Skin of body (tissue), 2 donors: Measurements from ENCODE around the gene CFAP77. TPM values are rescaled to one million over a fixed set of nuclear protein-coding genes. Genes with fewer than 3 reads are reported as not detected.

ENCODE experiments used
- DNase-seq: peaks from one replicate; lab custom pipeline; 2025; lab: John Stamatoyannopoulos, UW
- total RNA-seq: library from RNA; depleted of rRNA; stranded (reverse); fragments of >200 nt; gene quantifications from one replicate; pipeline ENCODE4 v1.2.3, GENCODE V29; 2014

The CFAP77 gene
- total RNA-seq, 1 donor from 2014 or later, result not detected

- DNase-seq, result no peak
Measured at GRCh38 chr9:132408521-132408920, 1.5 kb upstream of the CFAP77 start.

- DNase-seq, result no peak
Measured at GRCh38 chr9:132410642-132411041, 631 bp downstream of the CFAP77 start.

DNA sequence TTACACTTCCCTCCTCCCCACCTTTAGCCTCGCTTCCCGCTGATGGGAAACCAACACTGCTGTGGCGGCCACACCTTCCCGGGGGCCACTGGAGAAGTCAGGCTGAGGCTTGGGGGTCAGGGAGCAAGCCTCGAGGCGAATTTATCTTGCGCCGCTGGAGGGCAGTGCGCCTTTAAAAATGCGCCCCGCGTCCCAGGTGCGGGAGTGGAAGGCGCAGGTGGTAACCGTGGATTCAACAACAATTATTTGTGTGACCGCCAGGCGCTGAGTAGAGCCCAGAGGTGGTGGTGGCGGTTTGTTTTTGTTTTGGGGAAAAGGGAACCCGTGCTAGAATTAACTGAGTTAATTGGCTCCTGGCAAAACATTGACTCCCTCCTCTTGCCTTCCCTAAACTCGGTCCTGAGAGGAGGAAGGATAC, 1.1 kb downstream of the CFAP77 start:
- no peak for DNase-seq

GRCh38 chr9:132412089-132412488, 2.1 kb downstream of the CFAP77 start:
- DNase-seq, result no peak

- no peak for DNase-seq
Measured at GRCh38 chr9:132413926-132414325, 3.9 kb downstream of the CFAP77 start.

- DNase-seq, result no peak
Measured at GRCh38 chr9:132414731-132415130, 4.7 kb downstream of the CFAP77 start.

GRCh38 chr9:132415181-132415580, 5.2 kb downstream of the CFAP77 start:
- no peak for DNase-seq

DNA sequence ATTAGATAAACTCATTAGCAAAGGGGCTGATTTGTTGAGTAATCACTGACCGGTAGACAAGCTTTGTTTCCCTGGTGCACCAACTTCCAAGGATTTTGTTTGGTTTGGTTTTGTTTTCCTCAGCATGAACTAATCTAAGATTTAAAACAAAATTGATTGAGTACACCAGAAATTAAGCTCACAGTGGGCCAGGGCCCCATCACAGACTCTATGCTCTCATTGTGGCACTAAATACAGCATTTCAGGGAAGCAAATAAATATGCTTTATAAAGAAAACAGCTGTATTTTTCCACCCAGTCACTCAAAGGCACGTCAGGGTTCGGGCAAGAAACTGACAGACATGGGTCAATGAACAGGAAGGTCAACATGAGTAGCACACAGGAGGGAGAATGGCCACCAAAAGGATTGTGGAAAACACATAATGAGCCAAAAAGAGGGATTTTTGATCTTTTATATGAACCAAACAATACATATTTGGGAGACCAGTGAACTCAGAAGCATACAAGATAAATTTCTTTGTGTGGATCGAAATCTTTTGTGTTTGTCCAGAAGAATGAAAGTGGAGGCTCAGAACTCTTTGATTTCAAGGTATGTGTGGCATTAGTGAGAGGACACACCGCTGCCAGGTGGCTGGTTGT, 8.8 kb downstream of the CFAP77 start:
- DNase-seq, result no peak

- DNase-seq, result no peak
Measured at GRCh38 chr9:132422574-132422973, 12.6 kb downstream of the CFAP77 start.

GRCh38 chr9:132423503-132423902, 13.5 kb downstream of the CFAP77 start:
- DNase-seq, result no peak

DNA sequence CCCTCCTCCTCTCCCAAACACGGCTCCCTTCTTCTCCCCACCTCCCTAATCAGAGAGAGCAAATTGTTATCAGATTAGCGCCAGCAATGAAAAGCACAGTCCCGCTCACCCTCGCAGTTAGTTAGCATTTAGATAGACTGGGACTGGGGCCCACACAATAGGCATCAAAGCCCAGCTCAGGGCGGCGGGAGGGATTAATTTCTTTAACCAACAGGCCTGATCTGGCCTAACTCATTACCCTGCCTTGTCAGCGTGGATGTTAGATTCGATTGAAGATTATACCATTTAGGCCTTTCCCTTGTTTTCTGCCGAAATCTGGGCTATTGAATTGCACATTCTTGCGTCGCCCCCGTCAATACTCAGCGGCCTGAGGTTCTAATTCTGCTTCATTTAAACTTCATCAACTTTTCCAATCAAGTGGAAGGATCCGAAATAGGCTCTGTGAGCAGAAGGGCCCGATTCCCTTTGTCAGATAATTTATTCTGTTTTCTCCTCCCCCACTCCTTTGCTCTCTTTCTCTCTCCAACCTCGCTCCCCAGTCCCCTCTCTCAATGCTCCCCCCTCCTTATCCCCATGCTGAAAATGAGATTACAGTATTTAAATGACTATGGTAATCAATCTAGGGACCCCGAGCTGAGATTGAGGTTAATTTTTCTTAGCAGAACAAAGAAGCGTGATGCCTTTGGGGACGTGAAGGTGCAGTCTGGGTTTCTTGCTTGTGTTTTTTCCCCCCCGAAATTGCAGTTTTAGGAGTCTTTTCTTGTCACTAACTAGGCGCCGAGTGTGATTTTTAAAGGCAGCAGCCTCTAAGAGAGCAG, 15.1 kb downstream of the CFAP77 start:
- no peak for DNase-seq

- no peak for DNase-seq
Measured at GRCh38 chr9:132425675-132426062, 15.7 kb downstream of the CFAP77 start.

- no peak for DNase-seq
Measured at GRCh38 chr9:132426639-132427414, 16.8 kb downstream of the CFAP77 start.

GRCh38 chr9:132430998-132431397, 21.0 kb downstream of the CFAP77 start:
- DNase-seq, result no peak

GRCh38 chr9:132434881-132435280, 24.9 kb downstream of the CFAP77 start:
- no peak for DNase-seq

GRCh38 chr9:132439153-132439552, 29.1 kb downstream of the CFAP77 start:
- no peak for DNase-seq

GRCh38 chr9:132440735-132441134, 30.7 kb downstream of the CFAP77 start:
- DNase-seq, result no peak

- DNase-seq, result no peak
Measured at GRCh38 chr9:132441404-132441803, 31.4 kb downstream of the CFAP77 start.

- no peak for DNase-seq
Measured at GRCh38 chr9:132443951-132444607, 34.1 kb downstream of the CFAP77 start.

DNA sequence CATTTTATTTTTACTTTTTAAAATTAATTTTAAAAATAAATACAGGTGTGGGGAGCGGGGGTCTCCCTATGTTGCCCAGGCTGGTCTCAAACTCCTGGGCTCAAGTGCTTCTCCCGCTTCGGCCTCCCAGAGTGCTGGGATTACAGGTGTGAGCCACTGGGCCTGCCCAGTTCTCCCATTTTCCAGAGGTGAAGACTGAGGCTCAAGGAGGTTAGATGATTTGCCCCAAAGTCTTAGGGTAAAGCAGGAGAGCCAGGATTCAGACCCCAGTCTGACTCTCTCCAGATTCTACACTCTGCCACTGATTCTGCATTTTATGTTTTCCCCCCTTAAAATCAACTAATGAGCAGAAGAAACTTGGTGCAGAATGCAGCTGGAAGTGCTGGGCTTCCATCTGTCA, 36.9 kb downstream of the CFAP77 start:
- DNase-seq, result no peak

DNA sequence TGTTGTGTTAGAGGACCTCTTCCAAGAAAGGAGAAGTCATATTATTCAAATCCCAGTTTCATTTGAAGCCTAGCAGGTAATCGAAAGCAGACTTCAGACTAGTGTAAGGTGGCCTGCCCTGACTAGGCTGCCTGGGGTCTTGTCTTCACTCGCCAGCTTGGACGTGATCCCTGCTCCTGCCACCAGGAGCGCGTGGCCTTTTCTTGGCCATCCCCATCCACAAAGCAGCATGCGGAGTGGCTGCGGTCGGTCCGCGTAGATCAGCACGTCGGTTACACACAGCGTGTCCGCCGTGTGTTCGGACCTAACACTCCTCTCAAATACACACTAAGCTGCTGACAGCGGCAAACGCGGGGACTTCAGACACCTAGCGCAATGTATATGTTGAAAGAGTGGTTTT, 37.3 kb downstream of the CFAP77 start:
- DNase-seq, result no peak

DNA sequence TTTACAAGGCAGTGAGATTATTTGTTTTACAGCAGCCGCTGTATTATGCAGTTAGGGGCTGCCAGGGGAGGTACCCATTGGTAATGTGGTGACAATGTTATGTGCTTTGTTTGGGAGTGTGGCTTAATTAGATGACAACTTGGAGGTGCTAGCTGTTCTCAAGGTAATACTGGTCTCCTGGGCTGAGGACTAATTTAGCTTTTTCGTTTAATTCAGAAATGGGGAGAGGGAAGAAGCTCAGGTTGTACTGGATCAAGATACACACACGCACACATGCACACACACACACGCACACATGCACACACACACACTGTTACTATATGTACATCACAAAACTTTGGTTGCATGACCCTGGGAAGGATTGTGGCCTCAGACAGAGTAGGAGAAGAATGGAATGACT, 37.9 kb downstream of the CFAP77 start:
- DNase-seq, result no peak
